Right lobe of liver (tissue), 6 donors: ENCODE measurements around the gene TRDMT1. TPM values are rescaled to one million over a fixed set of nuclear protein-coding genes. Genes with fewer than 3 reads are reported as not detected.

Source experiments
- ATAC-seq, 4 donors: fragments of 200-7000 bp; cut with Tn5 transposase; one replicate each; pipeline ENCODE4 v1.9.1; 2020; ENCODE audit warnings: mild to moderate bottlenecking in 4 of 4, moderate library complexity in 4 of 4
- DNase-seq, 3 donors: peaks; one replicate each; pipeline ENCODE4 v3.0.0-alpha.2; 2020
- H3K27ac ChIP-seq, 3 donors: fragments of 200-600 bp; one replicate each; pipeline ENCODE4 v1.8.0; 2022
- H3K27me3 ChIP-seq, 2 donors: fragments of 200-600 bp; one replicate each; pipeline ENCODE4 v1.8.0; 2022
- H3K36me3 ChIP-seq, 4 donors: fragments of 200-600 bp; sonication (generic) in 1 of 4; one replicate each; pipeline versions ENCODE4 v1.5.1 to v1.8.0; 2017 to 2022; ENCODE audit warnings: control low read depth in 1 of 4
- H3K4me1 ChIP-seq, 4 donors: fragments of 200-600 bp; sonication (generic) in 1 of 4; one replicate each; pipeline versions ENCODE4 v1.5.1 to v1.8.0; 2017 to 2022; ENCODE audit warnings: control low read depth in 1 of 4
- H3K4me3 ChIP-seq, 3 donors: fragments of 200-600 bp; one replicate each; pipeline ENCODE4 v1.8.0; 2022
- H3K9me3 ChIP-seq, 4 donors: fragments of 200-600 bp; sonication (generic) in 1 of 4; one replicate each; pipeline versions ENCODE4 v1.5.1 to v1.8.0; 2017 to 2022; ENCODE audit warnings: control low read depth in 1 of 4
- CTCF ChIP-seq, 4 donors: fragments of 200-600 bp in 3 of 4; fragments of 450-650 bp in 1 of 4; IDR thresholded peaks; one replicate each; pipeline versions ENCODE4 v1.5.1 to v1.8.0; 2016 to 2022; ENCODE audit warnings: antibody characterized with exemption in 4 of 4, mild to moderate bottlenecking in 2 of 4
- POLR2A ChIP-seq: fragments of 450-650 bp; IDR thresholded peaks from one replicate; pipeline ENCODE4 v1.6.1; 2017; ENCODE audit warnings: antibody characterized with exemption, mild to moderate bottlenecking
- WGBS: methylation state at CpG from one replicate; pipeline ENCODE4 v1.1.6; 2018; ENCODE audit warnings: low coverage, low lambda C conversion rate; ENCODE audit not compliant: insufficient coverage; ENCODE audit errors: missing lambda C conversion rate; 5-methylcytosine and 5-hydroxymethylcytosine counted together
- intact Hi-C, 2 donors: fragments of 100-400 bp; cut with DNase I; formaldehyde crosslinking; loops; one replicate each; pipeline versions ENCODE4 v1.11.2 to v1.14.1; 2022
- total RNA-seq, 6 experiments: library from RNA; depleted of rRNA in 2 of 6; stranded (reverse); fragments of >200 nt in 2 of 6; fragmentation: NEBNext Ultra II Directional in 3 of 6; extraction: Animal tissue kit (Norgen Biotek cat#: 25700) in 3 of 6; gene quantifications; one replicate each; pipeline versions ENCODE4 v1.1.0 to v1.2.4, GENCODE V29; 2016 to 2023
- donor health status: DM: no; HTN: yes; CAD: no.
- donor health status: DM: no; HTN: no; CAD: no.
- donor health status: DM: no; HTN: no; CAD: no.
- donor health status: DM: no; HTN: yes; CAD: no.
- donor health status: DM: no; HTN: yes; CAD: no.

Gene TRDMT1
- total RNA-seq, 6 experiments from 2014 or later: 0.79 to 2.9 (median 1.6) TPM

GRCh38 chr10:17225808-17226207 lies 24.3 kb upstream of the TRDMT1 start:
- ATAC-seq: no peak
- H3K36me3 ChIP-seq: no peaks in the 10 kb centered on the region
- no peak overlapping the region for H3K27ac ChIP-seq
- TF ChIP-seq POLR2A (no peak), CTCF (IDR thresholded peaks at IDR 0.05) (no peak)
- 67% methylated on average over 4 of the region's 4 CpGs for WGBS
- no peaks in the 10 kb centered on the region for H3K9me3 ChIP-seq
- intact Hi-C loops: no loop called here
- peaks cover 0 to 11% of the 10 kb centered on the region in 2 donors for H3K27me3 ChIP-seq
- no peak overlapping the region for H3K4me3 ChIP-seq
- no peak for DNase-seq
- H3K4me1 ChIP-seq: peaks cover 0 to 10% (median 0%) of the 10 kb centered on the region in 4 donors

GRCh38 chr10:17222329-17222728 lies 20.9 kb upstream of the TRDMT1 start:
- DNase-seq (no peak), ATAC-seq (no peak)
- Histone ChIP-seq H3K27me3 (no peaks in the 10 kb centered on the region), H3K4me3 (no peak overlapping the region), H3K4me1 (no peaks in the 10 kb centered on the region), H3K27ac (no peak overlapping the region), H3K9me3 (no peaks in the 10 kb centered on the region), H3K36me3 (no peaks in the 10 kb centered on the region)
- TF ChIP-seq POLR2A: no peak
- TF ChIP-seq CTCF (IDR thresholded peaks at IDR 0.05): no peak
- WGBS: 22% methylated on average over 2 of the region's 4 CpGs
- intact Hi-C loops: no loop called here

GRCh38 chr10:17220652-17221100 lies 19.2 kb upstream of the TRDMT1 start:
- H3K27me3 ChIP-seq: no peaks in the 10 kb centered on the region
- no peak for TF ChIP-seq POLR2A
- TF ChIP-seq CTCF (IDR thresholded peaks at IDR 0.05): no peak
- H3K4me1 ChIP-seq: no peaks in the 10 kb centered on the region
- WGBS: 86% methylated on average over 1 of the region's 1 CpG
- intact Hi-C loops: no loop called here
- no peaks in the 10 kb centered on the region for H3K36me3 ChIP-seq
- ATAC-seq: no peak
- no peaks in the 10 kb centered on the region for H3K9me3 ChIP-seq
- no peak overlapping the region for H3K4me3 ChIP-seq
- no peak overlapping the region for H3K27ac ChIP-seq
- no peak for DNase-seq

- no peaks in the 10 kb centered on the region for H3K36me3 ChIP-seq
- TF ChIP-seq CTCF (IDR thresholded peaks at IDR 0.05) (no peak), POLR2A (no peak)
- H3K4me1 ChIP-seq: no peaks in the 10 kb centered on the region
- H3K27me3 ChIP-seq: no peaks in the 10 kb centered on the region
- H3K9me3 ChIP-seq: no peaks in the 10 kb centered on the region
- no peak for DNase-seq
- 83% methylated on average over 2 of the region's 2 CpGs for WGBS
- ATAC-seq: no peak
- intact Hi-C loops: no loop called here
- no peak overlapping the region for H3K4me3 ChIP-seq
- H3K27ac ChIP-seq: no peak overlapping the region
Measured at GRCh38 chr10:17219024-17219423, 17.6 kb upstream of the TRDMT1 start.

- DNase-seq (no peak), ATAC-seq (no peak)
- H3K36me3 ChIP-seq: no peaks in the 10 kb centered on the region
- no peak overlapping the region for H3K4me3 ChIP-seq
- no peaks in the 10 kb centered on the region for H3K27me3 ChIP-seq
- TF ChIP-seq CTCF (IDR thresholded peaks at IDR 0.05) (no peak), POLR2A (no peak)
- no peaks in the 10 kb centered on the region for H3K9me3 ChIP-seq
- WGBS: 82% methylated on average over 1 of the region's 1 CpG
- H3K27ac ChIP-seq: no peak overlapping the region
- intact Hi-C loops: no loop called here
- H3K4me1 ChIP-seq: no peaks in the 10 kb centered on the region
Measured at GRCh38 chr10:17217631-17218232, 16.3 kb upstream of the TRDMT1 start.
